ENCODE data around the gene CDYL2. TPM values are rescaled to one million over a fixed set of nuclear protein-coding genes. Genes with fewer than 3 reads are reported as not detected.

The CDYL2 gene
- total and polyA plus RNA-seq, 2 experiments from 2014 or later = 7.4 to 12.2 TPM

- no peaks in the 10 kb centered on the region for H3K9me2 ChIP-seq (replicated peaks; ENCODE audit: insufficient read depth)
- no peak overlapping the region for H3K27ac ChIP-seq
- no peak overlapping the region for H2AFZ ChIP-seq
- no peaks in the 10 kb centered on the region for H4K20me1 ChIP-seq (ENCODE audit: insufficient read depth, poor library complexity, severe bottlenecking)
- no peak for DNase-seq (ENCODE audit: low spot score)
- TF ChIP-seq EZH2 (IDR thresholded peaks at IDR 0.05; ENCODE audit: borderline replicate concordance) (no peak), CTCF (IDR thresholded peaks at IDR 0.05; ENCODE audit: poor library complexity) (no peak), EZH2phosphoT487 (IDR thresholded peaks at IDR 0.05; ENCODE audit: low read depth, severe bottlenecking, unreplicated experiment) (no peak)
- no peaks in the 10 kb centered on the region for H3K4me1 ChIP-seq (ENCODE audit: insufficient read depth)
- H3K79me2 ChIP-seq = peaks cover 46% of the 10 kb centered on the region
- no peaks in the 10 kb centered on the region for H3K9me3 ChIP-seq (ENCODE audit: low read depth)
- 97% methylated on average over 4 of the region's 4 CpGs for WGBS (ENCODE audit: low lambda C conversion rate, missing lambda C conversion rate)
- no peak overlapping the region for H3K4me3 ChIP-seq
- H3K36me3 ChIP-seq (replicated peaks; ENCODE audit: insufficient read depth, low read depth) = no peaks in the 10 kb centered on the region
- H3K27me3 ChIP-seq = no peaks in the 10 kb centered on the region
- H3K4me2 ChIP-seq = no peak overlapping the region
Measured at GRCh38 chr16:80802138-80802537, 2.3 kb downstream of the CDYL2 start.

- no peak for TF ChIP-seq CTCF (IDR thresholded peaks at IDR 0.05; ENCODE audit: poor library complexity)
Measured at GRCh38 chr16:80794071-80794470, 10.3 kb downstream of the CDYL2 start.

GRCh38 chr16:80792031-80792430 lies 12.4 kb downstream of the CDYL2 start:
- H3K4me3 ChIP-seq = no peak overlapping the region
- H4K20me1 ChIP-seq (ENCODE audit: insufficient read depth, poor library complexity, severe bottlenecking) = no peaks in the 10 kb centered on the region
- H3K9me3 ChIP-seq (ENCODE audit: low read depth) = no peaks in the 10 kb centered on the region
- H3K27me3 ChIP-seq = no peaks in the 10 kb centered on the region
- H3K4me1 ChIP-seq (ENCODE audit: insufficient read depth) = no peaks in the 10 kb centered on the region
- H3K4me2 ChIP-seq = no peak overlapping the region
- no peaks in the 10 kb centered on the region for H3K36me3 ChIP-seq (replicated peaks; ENCODE audit: insufficient read depth, low read depth)
- no peak overlapping the region for H2AFZ ChIP-seq
- H3K9me2 ChIP-seq (replicated peaks; ENCODE audit: insufficient read depth) = no peaks in the 10 kb centered on the region
- TF ChIP-seq CTCF (IDR thresholded peaks at IDR 0.05; ENCODE audit: poor library complexity) (no peak), EZH2phosphoT487 (IDR thresholded peaks at IDR 0.05; ENCODE audit: low read depth, severe bottlenecking, unreplicated experiment) (no peak), EZH2 (IDR thresholded peaks at IDR 0.05; ENCODE audit: borderline replicate concordance) (no peak)
- H3K27ac ChIP-seq = no peak overlapping the region
- H3K79me2 ChIP-seq = peaks cover 39% of the 10 kb centered on the region
- no peak for DNase-seq (ENCODE audit: low spot score)
- WGBS (ENCODE audit: low lambda C conversion rate, missing lambda C conversion rate) = 95% methylated on average over 2 of the region's 2 CpGs

More at GRCh38 chr16:80794071-80794470, 10.3 kb downstream of the CDYL2 start:
- no peaks in the 10 kb centered on the region for H3K9me2 ChIP-seq (replicated peaks; ENCODE audit: insufficient read depth)
- no peak overlapping the region for H2AFZ ChIP-seq
- H3K4me2 ChIP-seq = no peak overlapping the region
- no peak for DNase-seq (ENCODE audit: low spot score)
- H3K36me3 ChIP-seq (replicated peaks; ENCODE audit: insufficient read depth, low read depth) = no peaks in the 10 kb centered on the region
- no peak overlapping the region for H3K27ac ChIP-seq
- no peaks in the 10 kb centered on the region for H3K9me3 ChIP-seq (ENCODE audit: low read depth)
- WGBS (ENCODE audit: low lambda C conversion rate, missing lambda C conversion rate) = 99% methylated on average over 3 of the region's 3 CpGs
- no peaks in the 10 kb centered on the region for H4K20me1 ChIP-seq (ENCODE audit: insufficient read depth, poor library complexity, severe bottlenecking)
- H3K4me3 ChIP-seq = no peak overlapping the region
- H3K27me3 ChIP-seq = no peaks in the 10 kb centered on the region
- peaks cover 40% of the 10 kb centered on the region for H3K79me2 ChIP-seq
- no peaks in the 10 kb centered on the region for H3K4me1 ChIP-seq (ENCODE audit: insufficient read depth)

- no peaks in the 10 kb centered on the region for H3K36me3 ChIP-seq (replicated peaks; ENCODE audit: insufficient read depth, low read depth)
- H4K20me1 ChIP-seq (ENCODE audit: insufficient read depth, poor library complexity, severe bottlenecking) = no peaks in the 10 kb centered on the region
- H3K27ac ChIP-seq = no peak overlapping the region
- no peak for TF ChIP-seq EZH2 (IDR thresholded peaks at IDR 0.05; ENCODE audit: borderline replicate concordance)
- no peak for TF ChIP-seq CTCF (IDR thresholded peaks at IDR 0.05; ENCODE audit: poor library complexity)
- no peak overlapping the region for H2AFZ ChIP-seq
- no peak overlapping the region for H3K4me2 ChIP-seq
- WGBS (ENCODE audit: low lambda C conversion rate, missing lambda C conversion rate) = 74% methylated on average over 1 of the region's 1 CpG
- H3K4me3 ChIP-seq = no peak overlapping the region
- H3K79me2 ChIP-seq = peaks cover 35% of the 10 kb centered on the region
- H3K4me1 ChIP-seq (ENCODE audit: insufficient read depth) = no peaks in the 10 kb centered on the region
- no peaks in the 10 kb centered on the region for H3K27me3 ChIP-seq
- no peaks in the 10 kb centered on the region for H3K9me3 ChIP-seq (ENCODE audit: low read depth)
- no peak for DNase-seq (ENCODE audit: low spot score)
- no peaks in the 10 kb centered on the region for H3K9me2 ChIP-seq (replicated peaks; ENCODE audit: insufficient read depth)
Measured at GRCh38 chr16:80791411-80791810, 13.0 kb downstream of the CDYL2 start.

Data from hepatocyte (in vitro differentiated cells).